ENCODE data around the gene KCNG2.

DNA sequence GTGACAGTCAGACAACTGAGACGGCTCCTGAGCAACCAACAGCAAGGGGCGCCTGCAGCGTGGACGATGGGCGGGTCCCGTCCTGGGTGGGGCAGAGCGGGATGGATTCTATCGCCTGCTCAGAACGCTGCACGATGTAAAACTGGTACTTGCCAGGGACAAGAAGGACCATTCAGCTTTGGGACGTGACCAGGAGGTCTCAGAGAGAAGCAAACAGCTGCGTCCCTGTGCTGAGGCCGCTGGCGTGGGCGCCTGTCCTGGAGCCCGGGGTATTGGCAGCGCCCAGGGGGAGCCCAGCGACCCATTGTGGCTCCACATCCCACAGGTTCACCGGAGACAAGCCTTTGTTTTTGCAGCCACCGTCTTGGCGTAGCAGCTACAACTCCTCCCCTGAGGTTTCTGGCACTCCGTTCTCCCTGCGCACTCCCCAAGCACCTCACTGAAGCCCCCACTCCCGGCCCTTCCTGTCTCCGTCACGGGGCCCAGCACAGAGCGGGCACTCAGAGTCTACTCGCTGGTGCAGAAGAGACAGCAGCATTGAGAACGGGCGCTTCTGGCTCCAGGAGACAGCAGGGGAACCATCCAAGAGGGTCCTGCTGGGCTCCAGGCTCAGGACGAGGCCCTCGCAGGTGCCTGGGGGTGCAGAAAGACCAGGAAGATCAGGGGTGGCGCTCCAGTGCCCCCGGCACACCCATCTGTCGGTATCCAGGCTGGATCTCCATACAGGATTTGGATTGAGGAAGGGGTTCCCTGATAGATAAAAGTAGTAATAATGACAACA, 22.1 kb upstream of the KCNG2 start:
- TF ChIP-seq CTCF (IDR thresholded peaks at IDR 0.05), result no peak
- TF ChIP-seq EZH2 (IDR thresholded peaks at IDR 0.05; ENCODE audit: borderline replicate concordance, insufficient read depth, low read depth, low read length, poor library complexity, severe bottlenecking), result no peak
